GM23248 (cell line): ENCODE data around the gene JADE2.

ENCODE experiments used
- EZH2 ChIP-seq: fragments of 200-600 bp; sonication (generic); IDR thresholded peaks from 2 replicates; pipeline ENCODE4 v1.6.1; 2018; ENCODE audit warnings: antibody characterized with exemption, mild to moderate bottlenecking; ENCODE audit not compliant: insufficient read depth, poor library complexity, severe bottlenecking
- EZH2phosphoT487 ChIP-seq: fragments of 200-600 bp; sonication (generic); IDR thresholded peaks from 2 replicates; pipeline ENCODE4 v1.6.1; 2018; ENCODE audit warnings: antibody characterized with exemption, moderate library complexity, mild to moderate bottlenecking, low read depth; ENCODE audit not compliant: insufficient read depth

GRCh38 chr5:134608555-134608954 lies 83.1 kb downstream of the JADE2 start:
- TF ChIP-seq EZH2phosphoT487 (no peak), EZH2 (no peak)
